ENCODE data around the gene RAB31.
"Not testable (repeated sequence)": the region's sequence is repeated elsewhere in the genome, so short reads cannot be mapped to it uniquely, and the experiment has no call there.

The RAB31 gene

GRCh38 chr18:9764011-9764481 is 55.9 kb downstream of the RAB31 start:
- no peak for DNase-seq

GRCh38 chr18:9765501-9765900 is 57.4 kb downstream of the RAB31 start:
- DNase-seq, result no peak

- no peak for DNase-seq
Measured at GRCh38 chr18:9766076-9766481, 58.0 kb downstream of the RAB31 start.

- no peak for DNase-seq
Measured at GRCh38 chr18:9766740-9767139, 58.6 kb downstream of the RAB31 start.

DNA sequence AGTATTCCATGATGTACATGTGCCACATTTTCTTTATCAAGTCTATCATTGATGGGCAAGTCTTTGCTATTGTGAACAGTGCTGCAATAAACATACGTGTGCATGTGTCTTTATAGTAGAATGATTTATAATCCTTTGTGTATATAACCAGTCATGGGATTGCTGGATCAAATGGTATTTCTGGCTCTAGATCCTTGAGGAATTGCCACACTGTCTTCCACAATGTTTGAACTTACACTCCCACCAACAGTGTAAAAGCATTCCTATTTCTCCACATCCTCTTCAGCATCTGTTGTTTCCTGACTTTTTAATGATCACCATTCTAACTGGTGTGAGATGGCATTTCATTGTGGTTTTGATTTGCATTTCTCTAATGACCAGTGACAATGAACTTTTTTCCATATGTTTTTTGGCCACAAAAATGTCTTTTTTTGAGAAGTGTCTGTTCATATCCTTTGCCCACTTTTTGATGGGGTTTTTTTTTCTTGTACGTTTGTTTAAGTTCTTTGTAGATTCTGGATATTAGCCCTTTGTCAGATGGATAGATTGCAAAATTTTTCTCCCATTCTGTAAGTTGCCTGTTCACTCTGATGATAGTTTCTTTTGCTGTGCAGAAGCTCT is 60.1 kb downstream of the RAB31 start:
- DNase-seq, result not testable (repeated sequence)

- not testable (repeated sequence) for DNase-seq
Measured at GRCh38 chr18:9770111-9770510, 62.0 kb downstream of the RAB31 start.

DNA sequence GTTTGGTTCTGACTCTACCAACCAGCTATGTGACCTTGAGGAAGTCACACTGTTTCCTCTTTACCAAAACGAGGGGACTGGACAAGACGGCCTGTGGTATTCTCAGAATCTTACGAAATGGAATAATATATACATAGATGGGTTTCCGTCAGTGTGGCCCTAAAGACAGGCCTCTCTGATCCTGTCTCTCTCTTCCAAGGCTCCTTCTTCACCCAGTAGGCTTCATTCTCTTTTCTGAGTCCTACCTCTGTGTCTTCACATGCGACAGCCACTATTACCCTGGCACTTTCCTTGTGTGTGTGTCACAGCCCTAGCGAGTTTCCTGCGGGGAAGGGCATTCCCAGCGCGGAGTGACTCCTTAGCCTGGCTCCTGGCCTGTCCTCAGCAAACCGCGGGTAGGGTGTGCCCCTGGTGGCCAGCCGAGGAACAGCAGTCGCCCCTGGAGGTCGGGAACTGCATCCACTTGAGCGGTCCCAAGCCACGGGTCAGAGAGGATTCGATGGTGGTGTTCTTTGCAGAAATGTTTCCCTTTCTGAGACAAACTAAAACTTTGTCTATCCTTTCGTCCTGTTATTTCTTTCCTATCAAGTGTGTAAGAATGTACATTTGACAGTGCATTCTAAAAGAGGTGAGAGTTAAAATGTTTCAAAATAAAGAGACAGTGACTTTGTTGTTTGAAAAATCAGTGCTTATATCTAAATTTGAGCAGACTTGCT is 63.3 kb downstream of the RAB31 start:
- no peak for DNase-seq

DNA sequence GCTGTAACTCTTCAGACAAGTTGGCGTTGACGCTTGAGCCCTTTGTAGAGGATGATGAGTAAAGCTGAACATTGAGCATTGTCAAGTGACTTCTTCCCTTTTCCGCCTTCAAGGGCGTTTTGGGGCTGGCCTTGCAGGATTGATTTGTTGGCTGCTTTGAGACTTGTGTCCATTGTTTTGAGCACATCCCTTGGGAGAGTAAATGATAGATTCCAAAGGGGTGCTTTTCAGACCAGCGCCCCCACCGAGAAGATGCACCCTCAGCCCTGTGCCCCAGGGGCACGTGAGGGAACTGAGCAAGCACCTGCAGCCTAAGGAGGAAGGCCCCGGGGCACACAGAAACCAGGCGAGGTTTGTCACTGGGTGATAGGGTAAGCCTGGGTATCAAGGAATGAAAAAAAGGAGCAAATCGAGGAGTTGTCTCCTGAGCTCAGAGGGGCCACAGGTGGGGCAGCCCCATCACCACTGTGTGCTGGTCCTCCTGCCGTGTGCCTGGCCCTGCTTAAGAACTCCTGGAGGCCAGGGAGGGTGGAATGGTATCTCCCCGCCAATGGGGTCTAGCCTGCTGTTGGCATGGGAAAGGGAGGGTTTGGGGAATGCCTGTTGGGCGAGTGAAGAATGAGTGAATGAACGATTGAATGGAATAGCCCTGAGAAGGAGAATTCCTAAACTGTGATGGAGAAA is 64.0 kb downstream of the RAB31 start:
- DNase-seq, result no peak

DNA sequence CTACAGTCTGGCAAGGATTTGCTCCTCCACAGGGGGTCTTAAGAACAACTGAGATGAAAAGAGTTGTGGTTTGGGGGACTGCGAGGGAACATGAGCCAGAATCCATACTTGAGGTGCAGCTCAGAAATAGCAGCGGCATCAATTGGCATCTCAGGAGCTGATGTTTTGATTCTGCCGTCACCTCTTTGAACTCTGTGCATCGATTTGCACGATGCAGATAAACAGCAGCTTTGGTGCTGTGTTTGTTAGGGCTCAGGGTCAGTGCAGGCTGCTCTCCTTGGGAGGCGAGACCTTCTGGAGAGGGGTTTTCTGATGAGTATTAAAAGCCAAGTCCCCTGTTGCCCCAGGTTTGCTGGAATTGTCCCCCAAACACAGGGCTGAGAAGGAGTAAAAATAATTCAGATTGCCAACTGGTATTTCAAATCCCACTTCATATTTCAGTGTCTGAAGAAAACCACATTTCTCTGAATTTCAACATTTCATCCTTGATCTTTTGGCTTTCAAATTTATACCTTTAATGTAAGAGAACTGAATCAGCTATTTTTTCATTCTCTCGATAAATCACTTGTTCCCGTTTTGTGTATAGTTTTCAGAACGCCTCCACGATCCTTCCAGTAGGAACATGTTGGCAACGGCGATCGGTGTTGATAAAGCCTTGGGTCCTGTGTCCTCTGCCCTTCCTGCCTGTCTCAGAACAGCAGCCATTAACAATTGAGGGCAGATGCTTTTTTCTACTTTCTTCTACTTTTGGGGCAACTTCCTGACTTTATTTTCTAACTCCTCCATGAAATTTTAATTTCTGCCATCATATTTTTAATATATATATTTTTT is 65.0 kb downstream of the RAB31 start:
- DNase-seq, result no peak

DNA sequence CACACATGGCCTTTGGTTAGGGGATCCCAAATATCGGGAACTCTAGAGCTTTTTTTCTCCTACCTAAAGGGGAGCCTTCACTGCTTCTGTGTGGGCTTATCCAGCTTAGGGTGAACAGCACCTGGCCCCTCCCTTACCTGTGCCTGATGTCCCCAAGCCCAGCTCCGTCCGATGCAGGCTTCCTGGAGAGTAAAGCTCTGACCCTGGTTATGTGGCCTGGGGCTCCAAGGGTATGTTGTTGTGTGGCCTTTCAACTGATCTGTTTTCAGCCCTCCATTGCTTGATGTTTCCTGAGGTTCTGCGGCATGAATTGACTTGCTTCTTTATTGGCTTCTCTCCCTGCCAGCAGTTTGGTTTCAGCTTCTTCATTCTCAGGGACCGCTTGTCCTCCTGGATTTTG is 66.0 kb downstream of the RAB31 start:
- DNase-seq, result no peak

DNA sequence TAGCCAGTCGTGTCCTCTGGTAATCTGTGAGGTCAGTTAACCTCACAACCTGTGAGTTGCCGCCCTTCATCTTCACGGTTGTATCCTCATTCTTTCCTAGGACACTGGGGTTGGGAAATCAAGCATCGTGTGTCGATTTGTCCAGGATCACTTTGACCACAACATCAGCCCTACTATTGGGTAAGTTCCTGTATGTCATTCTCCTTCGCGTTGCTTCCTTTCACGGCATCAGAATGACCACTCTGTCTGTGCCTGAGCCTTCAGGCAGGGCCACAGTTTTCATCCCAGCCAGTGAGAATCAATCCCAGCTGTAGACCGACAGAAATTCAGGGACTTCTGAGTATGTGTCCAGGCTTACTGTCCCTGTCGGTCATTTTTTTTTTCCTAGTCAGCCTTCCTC is 67.1 kb downstream of the RAB31 start:
- DNase-seq, result no peak

- no peak for DNase-seq
Measured at GRCh38 chr18:9779630-9780029, 71.5 kb downstream of the RAB31 start.

GRCh38 chr18:9782073-9782857 is 74.2 kb downstream of the RAB31 start:
- no peak for DNase-seq

DNA sequence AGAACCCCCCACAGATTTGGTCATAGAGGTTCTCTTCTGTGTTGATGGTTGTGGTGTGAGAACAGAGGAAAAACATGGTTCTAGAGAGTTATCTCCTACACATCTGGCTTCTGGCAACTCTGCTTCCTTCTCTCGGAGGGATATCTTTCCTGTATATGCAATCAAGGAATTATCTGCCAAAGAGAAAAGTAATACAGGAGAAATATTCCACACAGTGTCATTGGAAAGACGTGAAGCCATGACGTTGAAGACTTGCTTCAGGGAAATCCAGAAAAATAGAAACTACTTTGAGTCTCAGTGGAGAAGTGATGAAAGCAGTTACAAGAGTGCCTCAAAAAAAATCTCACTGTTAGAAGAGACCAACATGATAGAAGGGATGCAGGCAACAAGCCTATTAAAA is 78.5 kb downstream of the RAB31 start:
- no peak for DNase-seq

- DNase-seq, result no peak
Measured at GRCh38 chr18:9787036-9787435, 78.9 kb downstream of the RAB31 start.

- no peak for DNase-seq
Measured at GRCh38 chr18:9787712-9788111, 79.6 kb downstream of the RAB31 start.

DNA sequence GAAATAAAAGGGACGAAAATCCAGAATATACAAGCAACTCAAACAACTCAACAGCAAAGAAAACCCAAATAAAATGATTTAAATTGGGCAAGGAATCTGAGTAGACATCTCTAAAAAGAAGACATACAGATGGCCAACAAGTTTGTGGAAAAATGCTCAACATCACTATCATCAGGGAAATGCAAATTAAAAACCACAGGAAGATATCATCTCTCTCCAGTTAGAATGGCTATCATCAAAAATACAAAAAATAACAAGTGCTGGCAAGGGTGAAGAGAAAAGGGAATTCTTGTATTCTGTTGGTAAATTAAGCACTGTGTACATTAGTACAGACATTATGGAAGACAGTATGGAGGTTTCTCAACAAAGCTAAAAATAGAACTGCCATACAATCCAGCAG is 80.0 kb downstream of the RAB31 start:
- no peak for DNase-seq

- DNase-seq, result no peak
Measured at GRCh38 chr18:9788860-9789259, 80.8 kb downstream of the RAB31 start.

- DNase-seq, result no peak
Measured at GRCh38 chr18:9790261-9790660, 82.2 kb downstream of the RAB31 start.

DNA sequence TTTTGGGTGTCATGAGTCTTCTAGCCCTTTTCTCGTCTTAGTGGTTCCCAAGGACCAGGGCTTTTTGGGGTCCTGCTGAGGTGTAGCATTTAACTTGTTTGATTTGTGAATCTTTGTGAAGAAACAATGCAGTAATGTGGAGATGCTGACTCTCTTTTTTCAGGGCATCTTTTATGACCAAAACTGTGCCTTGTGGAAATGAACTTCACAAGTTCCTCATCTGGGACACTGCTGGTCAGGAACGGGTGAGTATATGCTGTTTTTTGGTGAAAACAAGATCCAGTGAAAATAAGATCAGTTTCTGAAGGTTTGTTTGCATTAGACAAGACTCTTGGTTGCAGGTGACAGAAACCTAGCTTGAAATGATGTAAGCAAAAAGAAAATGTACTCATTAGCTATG is 83.9 kb downstream of the RAB31 start:
- no peak for DNase-seq

- no peak for DNase-seq
Measured at GRCh38 chr18:9792565-9793245, 84.6 kb downstream of the RAB31 start.

DNA sequence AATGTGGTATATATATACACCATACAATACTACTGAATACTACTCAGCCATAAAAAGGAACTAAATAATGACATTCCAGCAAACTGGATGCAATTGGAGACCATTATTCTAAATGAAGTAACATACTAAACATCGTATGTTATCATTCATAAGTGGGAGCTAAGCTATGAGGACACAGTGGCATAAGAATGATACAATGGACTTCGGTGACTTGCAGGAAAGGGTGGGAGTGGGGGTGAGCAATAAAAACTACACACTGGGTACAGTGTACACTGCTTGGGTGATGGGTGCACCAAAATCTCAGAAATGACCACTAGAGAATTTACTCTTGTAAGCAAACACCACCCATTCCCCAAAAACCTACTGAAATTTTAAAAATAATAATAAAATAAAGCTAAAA is 87.9 kb downstream of the RAB31 start:
- DNase-seq, result no peak

All from NCI-H2171 (cell line).